GM18507 (cell line): Measurements from ENCODE around the gene SFN.

Source experiments
- DNase-seq: peaks from one replicate; pipeline ENCODE4 v3.0.0; 2011; ENCODE audit warnings: low read depth; ENCODE audit not compliant: insufficient read length; ENCODE audit errors: extremely low spot score
- FAIRE-seq: peaks from 2 replicates; lab custom pipeline; 2011; peaks lifted over from hg19 to GRCh38; lab: Jason Lieb, UNC

The SFN gene

DNA sequence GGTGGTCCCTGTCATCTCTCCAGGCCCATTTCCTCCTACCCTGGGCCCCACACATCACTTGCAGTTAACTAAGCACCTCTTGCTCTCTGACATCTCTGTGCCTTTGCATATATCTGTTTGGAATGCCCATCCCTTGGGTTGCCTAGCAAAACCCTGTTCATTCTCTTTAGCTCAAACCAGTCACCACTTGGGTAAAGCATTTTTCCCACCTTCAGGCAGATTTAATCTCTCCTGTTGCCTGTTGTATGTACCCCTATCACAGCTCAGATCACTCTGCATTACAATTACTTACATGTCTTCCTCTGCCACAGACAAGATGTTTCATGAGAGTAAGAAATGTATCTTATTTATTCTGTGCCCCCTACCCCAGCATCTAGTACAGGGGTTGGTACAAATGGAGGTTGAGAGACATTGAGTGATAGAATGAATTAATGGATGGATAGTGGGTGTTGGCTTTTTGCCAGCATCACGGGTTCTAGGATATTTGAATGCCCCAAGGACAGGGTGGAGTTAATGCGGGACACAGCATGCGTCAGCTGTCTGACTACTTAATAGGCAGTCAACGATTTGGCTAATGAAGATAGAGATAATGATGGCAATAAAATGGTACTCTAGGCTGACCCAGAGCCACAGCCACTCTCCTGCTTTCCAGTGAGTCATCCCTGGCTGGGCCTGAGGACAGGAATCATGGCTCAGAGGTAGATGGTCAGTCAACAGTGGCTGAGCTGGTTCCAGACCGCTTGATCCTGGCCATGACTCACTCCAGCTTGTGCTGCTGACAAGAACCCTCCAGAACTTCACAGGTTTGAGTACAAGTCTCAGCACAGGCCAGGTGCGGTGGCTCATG is 44.3 kb downstream of the SFN start:
- no peak for FAIRE-seq
- no peak for DNase-seq

DNA sequence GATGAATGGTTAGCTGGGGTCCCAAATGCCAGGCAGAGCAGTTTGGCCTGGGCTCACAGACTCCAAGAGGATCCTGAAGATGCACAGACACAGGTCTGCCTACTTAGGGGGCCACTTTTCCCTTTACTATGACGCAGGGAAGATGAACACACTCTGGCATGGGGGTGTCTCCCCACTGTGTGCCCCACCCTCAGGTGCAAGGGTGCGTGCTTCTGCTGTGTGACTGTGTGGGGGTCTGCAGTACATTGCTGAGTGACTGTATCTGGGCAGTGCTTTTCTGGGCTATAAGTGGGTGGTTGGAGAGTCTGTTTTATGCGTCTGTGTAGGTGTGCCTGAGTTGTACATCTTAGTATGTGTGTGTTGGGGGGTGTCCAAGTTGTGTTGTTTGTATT is 47.0 kb downstream of the SFN start:
- DNase-seq = no peak
- no peak for FAIRE-seq

DNA sequence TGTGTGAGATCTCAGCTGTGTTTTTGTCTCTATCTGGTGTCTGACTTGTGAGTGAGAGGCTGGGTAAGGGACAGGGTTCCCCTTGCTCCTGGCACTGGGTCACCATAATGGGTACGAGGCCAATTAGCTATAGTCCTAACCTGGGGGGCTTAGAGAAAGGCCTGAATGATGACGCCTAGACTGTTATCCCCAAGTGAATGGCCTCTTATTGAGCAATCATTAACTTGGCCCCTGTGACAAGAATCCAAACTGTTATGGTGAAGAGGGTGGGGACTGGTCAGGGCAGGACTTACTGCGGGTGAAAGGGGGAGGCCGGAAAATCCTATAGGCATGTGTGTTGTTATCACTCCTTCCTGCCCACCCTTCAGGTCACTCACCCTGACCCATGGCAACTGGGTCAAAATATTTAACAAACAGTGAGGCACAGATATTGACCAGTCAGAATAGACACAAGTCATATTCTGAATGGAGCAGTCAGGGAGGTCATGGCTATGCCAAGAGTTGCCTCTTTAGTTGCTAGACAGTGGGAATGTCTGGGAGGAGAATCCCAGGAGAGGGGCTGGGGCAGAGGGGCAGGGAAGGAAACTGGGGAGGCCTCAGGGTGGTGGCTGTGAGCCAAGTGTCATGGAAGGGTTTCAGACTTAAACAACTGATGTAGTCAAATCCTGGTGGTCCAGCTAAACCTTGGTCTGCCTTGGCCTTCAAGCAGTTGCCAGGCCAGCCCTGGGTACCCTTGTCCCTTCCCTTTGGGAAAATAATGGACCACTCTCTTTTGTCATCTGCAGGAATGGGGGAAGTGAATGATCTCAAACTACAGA is 47.6 kb downstream of the SFN start:
- DNase-seq (no peak), FAIRE-seq (no peak)

DNA sequence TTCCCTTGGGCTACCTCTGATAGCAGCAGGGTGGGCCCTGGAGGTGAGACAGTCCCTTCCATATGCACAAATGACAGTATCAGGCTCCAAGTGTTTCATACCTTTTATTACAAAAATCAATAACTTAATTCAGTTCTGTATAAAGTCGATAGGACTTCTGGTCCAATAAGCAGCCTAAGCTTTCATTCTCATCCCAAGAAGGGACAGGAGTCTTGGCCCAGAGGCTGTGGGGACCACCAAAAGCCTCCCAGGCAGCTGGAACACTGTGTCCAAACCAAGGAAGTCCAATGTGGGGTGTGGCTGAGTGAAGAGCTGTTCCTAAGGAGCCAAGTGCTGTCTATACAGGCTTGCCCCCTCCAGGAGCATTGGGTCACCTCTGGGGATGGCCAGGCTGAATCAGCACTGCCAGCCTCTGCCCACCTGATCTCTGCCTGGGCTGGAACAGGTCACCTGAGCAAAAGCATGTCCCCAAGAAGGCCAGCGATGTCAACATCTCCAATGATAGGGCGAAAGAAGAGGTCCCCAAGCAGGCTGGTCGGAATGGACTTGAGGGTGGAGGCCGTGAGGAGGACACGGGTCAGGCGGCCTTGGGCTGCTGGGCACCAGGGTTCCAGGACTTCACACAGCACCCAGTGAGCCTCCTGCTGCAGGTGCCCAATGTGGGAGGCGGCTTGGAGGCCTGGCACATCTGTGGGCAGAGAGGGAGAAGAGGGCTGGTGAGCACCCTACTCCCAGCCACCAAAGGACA is 48.6 kb downstream of the SFN start:
- no peak for FAIRE-seq
- DNase-seq = no peak

DNA sequence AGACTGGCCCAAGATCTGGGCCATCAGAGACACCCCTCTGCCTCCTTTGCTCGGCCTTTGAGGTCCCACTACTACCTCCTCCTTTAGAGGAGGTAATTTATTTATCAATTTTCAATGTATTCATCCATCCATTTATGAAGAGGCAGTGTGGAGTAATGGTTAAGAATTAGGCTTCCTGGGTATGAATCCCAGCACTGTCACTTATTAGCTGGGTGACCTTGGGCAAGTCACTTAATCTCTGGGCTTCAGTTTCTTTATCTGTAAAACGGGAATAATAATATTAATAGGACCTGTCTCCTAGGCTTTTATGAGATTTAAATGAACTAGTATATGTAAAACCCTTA is 49.2 kb downstream of the SFN start:
- DNase-seq (no peak), FAIRE-seq (no peak)

DNA sequence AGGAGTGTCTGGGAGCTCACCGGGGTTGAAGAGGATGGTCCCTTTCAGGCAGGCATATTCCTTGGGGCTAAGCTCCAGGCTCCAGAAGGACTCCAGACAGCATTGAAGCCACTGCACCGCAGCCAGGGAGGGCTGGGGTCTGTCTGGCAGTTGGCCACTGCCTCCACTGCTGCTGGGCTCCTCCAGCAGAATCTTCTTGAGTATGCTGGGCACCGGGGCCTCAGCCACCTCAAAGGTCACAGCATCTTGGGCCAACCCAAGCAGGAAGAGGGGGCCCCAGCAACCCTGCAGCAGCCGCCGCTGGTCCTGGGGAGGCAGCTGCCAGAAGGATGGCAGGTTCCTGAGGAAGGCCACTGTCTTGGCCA is 50.4 kb downstream of the SFN start:
- no peak for DNase-seq
- FAIRE-seq = no peak
